ENCODE measurements around the gene SLC12A5.
"Not testable (repeated sequence)": the region's sequence is repeated elsewhere in the genome, so short reads cannot be mapped to it uniquely, and the experiment has no call there.

The SLC12A5 gene

GRCh38 chr20:46028772-46029371 is at the start of gene SLC12A5:
Gene SLC12A5, plus strand, starts transcription at chr20:46029215. Its CDS starts 130 bp downstream, at chr20:46029345.
- DNase-seq = no peak

DNA sequence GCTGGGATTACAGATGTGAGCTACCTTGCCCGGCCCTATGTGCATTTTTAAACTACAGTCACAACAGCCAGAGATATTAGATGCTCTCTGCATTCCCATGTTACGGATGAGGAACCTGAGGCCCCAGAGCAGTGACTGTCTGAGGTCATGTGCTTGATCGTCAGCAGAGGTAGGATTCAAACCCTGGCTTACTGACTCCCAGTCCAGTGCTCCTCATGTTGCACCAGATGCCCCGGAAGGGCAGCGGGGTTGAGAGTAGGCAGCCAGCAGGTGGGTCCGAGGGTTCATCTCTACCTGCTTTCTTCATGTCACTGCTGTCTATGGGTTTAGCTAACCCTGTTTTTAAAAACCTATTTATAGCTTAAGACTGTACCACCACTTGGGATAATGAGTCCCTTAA is 47.8 kb upstream of the SLC12A5 start:
- DNase-seq = no peak

DNA sequence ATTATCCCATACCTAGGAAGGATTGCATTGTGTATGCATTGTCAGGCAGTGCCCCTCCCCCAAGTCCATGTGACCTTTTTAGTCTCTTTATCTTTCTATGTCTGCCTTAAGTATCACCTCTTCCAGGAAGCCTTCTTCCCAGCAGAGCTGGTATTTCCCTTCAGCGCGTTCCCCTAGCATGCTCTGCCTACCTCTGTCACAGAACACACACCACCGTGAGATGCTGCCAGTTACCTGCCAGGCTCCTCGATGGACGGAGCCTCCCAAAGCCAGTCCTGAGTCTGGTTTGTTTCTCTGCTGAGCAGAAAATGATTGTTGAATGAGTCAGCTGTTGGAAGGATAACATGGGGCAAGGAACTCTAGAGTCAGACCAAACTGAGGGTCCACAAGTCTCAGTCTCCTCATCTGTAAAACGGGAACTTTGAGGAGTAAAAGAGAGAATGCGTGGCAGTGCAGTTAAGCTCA is 45.7 kb upstream of the SLC12A5 start:
- no peak for DNase-seq

DNA sequence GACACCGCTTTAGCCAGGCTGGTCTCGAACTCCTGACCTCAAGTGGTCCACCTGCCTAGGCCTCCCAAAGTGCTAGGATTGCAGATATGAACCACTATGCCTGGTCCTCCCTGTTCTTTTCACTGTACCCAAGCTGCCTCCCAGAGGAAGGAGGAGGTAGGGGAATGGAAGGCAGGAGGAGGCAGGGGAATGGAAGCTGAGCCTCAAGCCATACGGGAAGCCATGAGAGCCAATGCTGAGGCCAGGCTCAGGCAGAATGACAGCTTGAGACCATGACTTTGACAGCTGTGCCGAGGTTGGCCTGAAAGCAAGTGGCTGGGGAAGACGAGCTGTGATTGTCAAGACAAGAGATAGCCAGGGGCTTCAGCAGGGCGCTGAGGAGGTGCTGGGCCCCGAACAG is 43.4 kb upstream of the SLC12A5 start:
- no peak for DNase-seq

- peak; percentile 79 for DNase-seq
These were observed 41.8 kb upstream of the SLC12A5 start for GRCh38 chr20:45987108-45987780.

DNA sequence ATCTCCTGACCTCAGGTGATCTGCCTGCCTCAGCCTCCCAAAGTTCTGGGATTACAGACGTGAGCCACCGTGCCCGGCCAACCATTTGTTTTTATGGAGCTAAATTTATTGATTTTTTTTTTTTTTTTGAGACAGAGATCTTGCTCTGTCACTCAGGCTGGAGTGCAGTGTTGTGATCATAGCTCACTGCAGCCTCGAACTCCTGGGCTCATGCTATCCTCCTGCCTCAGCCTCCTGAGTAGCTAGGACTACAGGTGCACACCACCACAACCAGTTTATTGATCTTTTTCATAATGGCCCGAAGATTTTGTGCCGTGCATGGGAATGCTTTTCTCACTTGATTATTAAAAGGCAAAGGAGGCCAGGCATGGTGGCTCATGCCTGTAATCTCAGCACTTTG is 40.2 kb upstream of the SLC12A5 start:
- not testable (repeated sequence) for DNase-seq

DNA sequence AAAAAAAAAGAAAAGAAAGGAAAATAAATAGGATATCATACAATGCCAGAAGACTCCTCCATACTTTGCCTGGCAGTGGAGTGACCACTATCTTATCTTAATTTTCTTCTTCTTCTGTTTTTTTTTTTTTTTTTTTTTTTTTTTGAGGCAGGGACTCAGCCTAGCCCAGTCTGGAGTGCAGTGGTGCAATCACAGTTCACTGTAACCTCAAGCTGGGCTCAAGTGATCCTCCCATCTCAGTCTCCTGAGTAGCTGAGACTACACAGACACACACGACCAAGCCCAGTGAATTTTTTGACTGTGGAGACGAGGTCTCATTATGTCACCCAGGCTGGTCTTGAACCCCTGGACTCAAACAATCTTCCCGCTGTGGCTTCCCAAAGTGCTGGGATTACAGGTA is 37.4 kb upstream of the SLC12A5 start:
- no peak for DNase-seq

DNA sequence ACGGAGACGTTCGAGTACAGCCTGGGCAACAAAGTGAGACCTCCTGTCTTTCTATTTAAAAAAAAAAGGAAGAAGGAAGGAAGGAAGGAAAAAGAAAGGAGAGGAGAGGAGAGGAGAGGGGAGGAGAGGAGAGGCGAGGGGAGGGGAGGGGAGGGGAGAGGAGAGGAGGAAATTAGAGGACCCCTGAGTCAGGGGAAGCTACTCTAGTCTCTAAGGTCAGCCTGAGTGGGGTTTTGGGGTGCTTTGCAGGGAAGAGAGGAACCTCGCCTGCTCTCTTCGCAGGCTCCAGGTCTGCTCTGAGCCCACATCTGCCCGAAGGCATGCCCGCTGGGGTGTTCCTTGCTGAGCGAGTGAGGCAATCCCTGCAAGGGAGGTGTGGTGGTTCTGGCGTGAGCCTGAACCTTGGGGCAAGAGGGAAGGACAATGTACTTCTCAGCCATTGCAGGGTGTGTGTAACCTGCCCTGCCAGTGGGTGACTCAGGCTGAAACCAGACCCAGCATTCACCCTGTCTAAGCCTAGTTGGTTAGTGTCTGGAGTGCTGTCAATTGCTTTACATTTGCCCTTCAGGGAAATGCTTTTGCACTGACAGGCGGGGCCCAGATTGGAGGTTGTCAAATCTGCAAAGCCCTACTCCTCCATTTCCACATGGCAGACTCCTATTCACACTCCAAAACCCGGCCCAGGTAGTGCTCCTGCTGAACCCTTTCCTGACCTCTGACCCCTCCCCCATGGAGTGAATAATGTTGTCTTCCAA is 35.6 kb upstream of the SLC12A5 start:
- no peak for DNase-seq

DNA sequence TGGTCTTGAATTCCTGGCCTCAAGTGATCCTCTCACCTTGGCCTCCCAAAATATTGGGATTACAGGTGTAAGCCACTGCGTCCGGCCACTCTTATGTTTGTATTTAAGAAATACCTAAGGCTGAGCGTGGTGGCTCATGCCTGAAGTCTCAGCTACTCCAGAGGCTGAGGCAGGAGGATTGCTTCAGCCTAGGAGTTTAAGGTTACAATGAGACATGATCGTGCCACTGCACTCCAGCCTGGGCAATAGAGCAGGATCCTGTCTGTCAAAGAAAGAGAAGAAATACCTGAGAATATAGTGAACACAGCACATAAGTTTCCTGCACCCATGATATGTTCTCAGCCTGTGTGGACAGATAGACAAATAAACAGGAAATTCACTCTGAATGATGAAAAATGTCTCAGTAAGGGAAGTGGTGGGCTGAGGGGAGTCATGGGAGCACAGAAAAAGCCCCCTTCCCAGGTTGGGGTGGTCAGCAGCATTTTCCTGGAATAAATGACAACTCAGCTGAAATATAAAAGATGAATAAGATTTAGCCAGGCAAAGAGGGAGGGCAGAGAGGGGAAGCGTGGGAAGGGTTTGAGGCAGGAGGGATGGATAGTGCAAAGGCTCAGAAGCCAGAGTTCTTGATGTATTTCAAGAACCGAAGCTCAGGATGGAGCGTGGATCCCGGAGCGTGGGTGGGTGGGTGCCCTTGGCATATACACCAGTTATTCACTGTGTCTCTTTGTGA is 34.1 kb upstream of the SLC12A5 start:
- DNase-seq = no peak

DNA sequence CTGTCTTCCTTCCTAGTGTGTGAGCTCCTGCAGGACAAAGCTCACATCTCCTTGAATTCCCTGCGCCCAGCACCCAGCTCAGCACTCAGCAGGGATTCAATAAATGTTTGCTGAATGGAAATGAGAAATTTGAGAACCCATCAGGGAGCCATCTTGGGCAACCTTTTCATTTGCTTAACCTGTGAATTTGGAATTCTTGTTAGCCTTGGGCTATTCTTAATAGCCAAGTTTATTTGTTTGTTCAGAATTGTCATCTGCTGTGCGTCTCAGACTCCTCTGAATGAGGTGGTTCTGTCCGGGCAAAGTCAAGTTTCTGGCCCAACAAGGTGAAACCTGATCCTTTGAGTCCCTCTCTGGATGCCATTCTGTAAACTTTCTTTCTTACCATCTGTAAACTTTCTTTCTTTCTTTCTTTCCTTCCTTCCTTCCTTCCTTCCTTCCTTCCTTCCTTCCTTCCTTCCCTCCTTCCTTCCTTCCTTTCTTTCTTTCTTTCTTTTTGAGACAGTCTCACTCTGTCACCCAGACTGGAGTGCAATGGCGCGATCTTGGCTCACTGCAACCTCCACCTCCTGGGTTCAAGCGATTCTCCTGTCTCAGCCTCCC is 33.4 kb upstream of the SLC12A5 start:
- not testable (repeated sequence) for DNase-seq

- DNase-seq = no peak
These were observed 31.8 kb upstream of the SLC12A5 start for GRCh38 chr20:45997187-45997586.

DNA sequence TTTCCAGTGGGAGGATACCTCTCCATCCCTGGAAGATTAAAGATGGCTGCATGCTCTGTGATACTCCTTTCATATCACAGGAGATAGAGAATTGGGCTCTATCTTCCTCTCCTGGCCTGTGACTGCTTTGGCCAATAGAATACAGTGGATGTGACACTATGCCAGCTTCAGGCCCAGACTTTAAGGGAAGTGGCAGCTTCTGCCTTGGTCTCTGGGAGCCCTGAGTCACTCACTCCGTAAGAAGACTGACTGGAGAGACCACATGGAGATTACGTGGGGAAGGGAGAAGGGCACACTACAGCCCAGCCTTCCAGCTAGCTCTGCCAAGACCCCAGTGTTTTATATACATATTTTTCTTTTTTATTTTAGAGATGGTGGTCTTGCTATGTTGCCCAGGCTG is 30.7 kb upstream of the SLC12A5 start:
- no peak for DNase-seq

GRCh38 chr20:45998761-45999160 is 30.3 kb upstream of the SLC12A5 start:
- no peak for DNase-seq

DNA sequence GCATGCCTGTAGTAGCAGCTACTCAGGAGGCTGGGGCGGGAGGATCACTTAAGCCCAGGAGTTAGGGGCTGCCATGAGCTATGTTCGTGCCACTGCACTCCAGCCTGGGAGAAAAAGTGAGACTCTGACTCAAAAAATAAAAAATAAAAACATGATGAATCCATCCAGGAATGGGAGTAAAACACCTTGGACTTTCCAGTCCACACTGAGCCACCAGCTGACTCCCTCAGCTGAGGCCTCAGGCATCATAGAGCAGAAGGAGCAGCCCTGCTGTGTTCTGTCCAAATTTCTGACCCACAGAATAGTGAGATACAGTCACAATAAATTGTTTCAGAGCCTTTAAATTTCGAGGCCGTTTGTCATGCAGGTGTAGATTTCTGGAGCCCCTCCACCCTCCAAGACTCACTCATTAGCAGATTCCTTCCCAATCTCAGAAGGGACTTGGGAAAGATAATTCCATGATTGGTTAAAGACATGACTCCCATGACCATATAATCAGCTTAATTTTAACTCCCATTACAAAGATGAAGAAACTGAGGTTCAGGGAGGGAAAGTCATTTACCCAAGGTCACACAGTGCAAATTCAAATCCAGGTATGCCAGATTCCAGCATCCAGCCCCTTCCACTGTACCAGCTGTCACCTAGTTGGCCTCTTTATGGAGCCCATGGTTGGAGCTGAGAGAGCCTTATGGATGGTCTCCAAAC is 29.3 kb upstream of the SLC12A5 start:
- DNase-seq = no peak

- no peak for DNase-seq
These were observed 28.6 kb upstream of the SLC12A5 start for GRCh38 chr20:46000262-46000996.

- DNase-seq = no peak
These were observed 27.5 kb upstream of the SLC12A5 start for GRCh38 chr20:46001498-46001897.

GRCh38 chr20:46002008-46002407 is 27.0 kb upstream of the SLC12A5 start:
- no peak for DNase-seq

DNA sequence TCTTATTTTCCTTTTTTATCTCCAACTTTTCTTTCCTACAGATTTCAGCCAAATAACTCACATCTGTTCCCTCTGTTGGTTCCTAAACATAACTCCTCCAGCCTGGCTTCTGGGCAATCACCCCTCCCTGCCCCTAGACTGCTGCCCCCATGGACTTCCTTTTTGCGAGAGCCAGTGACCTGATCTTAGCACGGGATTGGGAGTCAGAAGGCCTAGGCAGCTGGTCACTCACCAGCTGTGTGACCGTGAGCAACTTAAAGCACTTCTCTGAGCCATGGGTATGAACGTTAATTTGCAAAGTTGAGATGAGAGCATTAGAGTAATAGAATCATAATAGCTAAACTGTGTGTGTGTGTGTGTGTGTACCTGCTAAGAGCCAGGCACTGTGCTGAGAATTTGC is 24.8 kb upstream of the SLC12A5 start:
- no peak for DNase-seq

GRCh38 chr20:46004889-46005473 is 24.0 kb upstream of the SLC12A5 start:
- DNase-seq = no peak

DNA sequence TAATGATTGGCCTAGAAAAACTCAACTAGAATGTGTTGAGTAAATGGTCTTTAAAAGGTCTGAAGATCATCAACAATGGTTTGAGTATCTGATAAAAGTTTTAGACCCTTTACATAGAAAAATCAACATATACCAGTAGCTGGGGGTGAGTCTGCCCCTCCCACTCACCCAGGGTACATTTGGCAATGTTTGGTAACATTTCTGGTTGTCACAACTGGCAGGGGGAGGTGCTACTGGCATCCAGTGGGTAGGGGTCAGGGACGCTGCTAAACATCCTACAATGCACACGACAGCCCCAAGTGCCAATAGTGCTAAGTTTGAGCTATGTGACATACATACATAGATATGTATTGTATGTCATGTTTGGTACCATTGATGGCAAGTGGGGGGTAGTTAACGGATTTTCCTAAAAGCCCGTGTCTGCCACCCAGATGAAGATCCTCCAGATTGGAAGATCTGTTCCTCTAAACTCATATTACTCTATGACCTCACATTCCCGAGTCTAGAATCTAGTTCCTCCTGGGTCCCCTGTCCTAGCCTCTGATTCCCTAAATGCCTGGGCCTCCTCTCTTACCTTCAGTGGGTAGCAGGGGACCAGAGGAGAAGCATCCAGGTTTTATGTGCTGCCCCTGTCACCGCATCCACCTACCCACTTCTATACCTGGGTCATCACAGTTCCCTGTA is 22.9 kb upstream of the SLC12A5 start:
- no peak for DNase-seq

- no peak for DNase-seq
These were observed 22.1 kb upstream of the SLC12A5 start for GRCh38 chr20:46006964-46007363.

All from 8988T (cell line).